Neural progenitor cell (in vitro differentiated cells): ENCODE data around the gene PPFIA4.

Experiments
- CTCF ChIP-seq: fragments of 200-600 bp; sonication (generic); IDR thresholded peaks from 2 replicates; pipeline ENCODE4 v1.5.1; 2017; ENCODE audit warnings: antibody characterized with exemption, mild to moderate bottlenecking
- EZH2 ChIP-seq: fragments of 200-600 bp; sonication (generic); IDR thresholded peaks from 2 replicates; pipeline ENCODE4 v1.6.1; 2017; ENCODE audit warnings: antibody characterized with exemption, mild to moderate bottlenecking, moderate library complexity

GRCh38 chr1:203093754-203094410 is 67.6 kb downstream of the PPFIA4 start:
- no peak for TF ChIP-seq CTCF
- TF ChIP-seq EZH2 = no peak
